Stimulated activated naive CD8-positive, alpha-beta T cell treated with anti-CD3 and anti-CD28 coated beads, Interleukin-15, amount 100 ng/mL, for 72 hours (primary cell): ENCODE results near the gene RAB11FIP4.

Experiments used
- ATAC-seq: fragments of 150-1000 bp; cut with Tn5 transposase; 2 replicates; pipeline ENCODE4 v1.10.0; 2021; ENCODE audit warnings: mild to moderate bottlenecking, moderate library complexity
- DNase-seq, 2 donors: peaks; one replicate each; pipeline ENCODE4 v3.0.0; 2021 to 2022
- H3K27ac Mint-ChIP-seq, 2 donors: one replicate each; pipeline ENCODE4 v1.8.0; 2022; ENCODE audit warnings: mild to moderate bottlenecking in 2 of 2, mixed read lengths in 2 of 2, moderate library complexity in 2 of 2
- H3K27me3 Mint-ChIP-seq: one replicate; pipeline ENCODE4 v1.8.0; 2022; ENCODE audit warnings: mixed read lengths
- H3K4me1 Mint-ChIP-seq: one replicate; pipeline ENCODE4 v1.8.0; 2022; ENCODE audit warnings: mild to moderate bottlenecking, mixed read lengths
- H3K4me3 Mint-ChIP-seq, 2 donors: one replicate each; pipeline ENCODE4 v1.8.0; 2022; ENCODE audit warnings: mild to moderate bottlenecking in 2 of 2, mixed read lengths in 2 of 2, moderate library complexity in 1 of 2
- H3K9me3 Mint-ChIP-seq, 2 donors: one replicate each; pipeline ENCODE4 v1.8.0; 2022; ENCODE audit warnings: mixed read lengths in 2 of 2

RAB11FIP4 gene

DNA sequence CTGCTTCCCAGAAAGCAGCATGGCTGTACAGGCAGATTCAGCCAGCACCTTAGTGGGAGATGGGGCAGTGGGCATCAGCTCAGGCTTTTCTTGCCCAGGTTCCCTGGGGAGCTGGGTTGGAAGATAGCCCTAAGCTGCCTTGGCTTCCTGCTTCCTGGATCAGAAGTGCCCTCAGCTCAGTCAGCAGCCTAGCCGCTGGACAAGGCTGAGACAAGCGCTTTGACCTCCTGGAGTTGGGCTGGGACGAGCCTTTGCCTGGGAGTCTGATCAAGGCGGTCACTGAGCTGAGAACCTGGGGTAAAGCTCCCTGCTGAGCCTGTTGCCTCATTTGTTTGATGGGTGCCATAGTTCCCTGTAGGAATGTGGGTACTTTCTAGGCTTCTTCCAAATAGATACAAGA, 190.0 kb downstream of the RAB11FIP4 start:
- Mint-ChIP-seq H3K4me3 (no peak overlapping the region), H3K4me1 (peaks cover 23% of the 10 kb centered on the region), H3K27ac (peak overlapping the region in 1 of 2 donors; percentile 12), H3K9me3 (no peaks in the 10 kb centered on the region), H3K27me3 (peaks cover 9% of the 10 kb centered on the region)
- DNase-seq = no peak
- ATAC-seq = no peak

- DNase-seq (no peak), ATAC-seq (no peak)
- Mint-ChIP-seq H3K9me3 (no peaks in the 10 kb centered on the region), H3K27ac (peak overlapping the region in 1 of 2 donors; percentile 80), H3K27me3 (peaks cover 9% of the 10 kb centered on the region), H3K4me3 (no peak overlapping the region), H3K4me1 (peaks cover 23% of the 10 kb centered on the region)
Measured at GRCh38 chr17:31582151-31582907, 190.9 kb downstream of the RAB11FIP4 start.

- Mint-ChIP-seq H3K27ac (no peak overlapping the region), H3K4me3 (no peak overlapping the region), H3K4me1 (peaks cover 23% of the 10 kb centered on the region), H3K9me3 (no peaks in the 10 kb centered on the region), H3K27me3 (peaks cover 9% of the 10 kb centered on the region)
- ATAC-seq (no peak), DNase-seq (no peak)
Measured at GRCh38 chr17:31583772-31584356, 192.4 kb downstream of the RAB11FIP4 start.

GRCh38 chr17:31584438-31585279, 193.2 kb downstream of the RAB11FIP4 start:
- peak overlapping the region in 1 of 2 donors; percentile 9 for H3K27ac Mint-ChIP-seq

GRCh38 chr17:31585280-31585630, 193.8 kb downstream of the RAB11FIP4 start:
- Mint-ChIP-seq H3K4me1 (peaks cover 23% of the 10 kb centered on the region), H3K4me3 (no peak overlapping the region), H3K27me3 (peaks cover 9% of the 10 kb centered on the region), H3K27ac (no peak overlapping the region), H3K9me3 (no peaks in the 10 kb centered on the region)
- DNase-seq = no peak
- ATAC-seq = no peak

More at GRCh38 chr17:31584438-31585279, 193.2 kb downstream of the RAB11FIP4 start:
- Mint-ChIP-seq H3K4me1 (peaks cover 23% of the 10 kb centered on the region), H3K27me3 (peaks cover 9% of the 10 kb centered on the region), H3K9me3 (no peaks in the 10 kb centered on the region), H3K4me3 (no peak overlapping the region)
- ATAC-seq (no peak), DNase-seq (no peak)

GRCh38 chr17:31586946-31587345, 195.5 kb downstream of the RAB11FIP4 start:
- H3K4me3 Mint-ChIP-seq = no peak overlapping the region
- ATAC-seq = no peak
- no peak for DNase-seq
- H3K27ac Mint-ChIP-seq = no peak overlapping the region
- peaks cover 8% of the 10 kb centered on the region for H3K4me1 Mint-ChIP-seq
- H3K27me3 Mint-ChIP-seq = no peaks in the 10 kb centered on the region
- no peaks in the 10 kb centered on the region for H3K9me3 Mint-ChIP-seq

DNA sequence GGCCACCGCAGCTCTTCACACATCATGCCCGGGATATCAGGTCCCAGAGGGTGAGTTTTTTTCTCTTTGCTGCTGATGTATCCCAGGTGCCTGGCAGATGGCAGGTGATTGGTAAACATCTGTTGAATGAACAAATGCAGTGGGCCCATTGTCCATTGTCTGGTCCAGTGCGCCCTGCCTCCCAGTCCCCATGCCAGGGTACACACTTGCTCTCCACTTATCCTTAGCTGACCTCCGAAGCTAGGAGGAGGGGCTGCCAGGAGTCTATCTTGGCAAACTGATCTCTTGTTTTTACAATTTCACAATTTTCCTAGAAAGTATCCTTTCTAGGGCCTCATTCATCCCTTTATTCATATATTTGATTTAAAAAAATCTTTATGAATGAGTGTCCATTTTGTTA, 196.0 kb downstream of the RAB11FIP4 start:
- Mint-ChIP-seq H3K4me3 (no peak overlapping the region), H3K27me3 (no peaks in the 10 kb centered on the region), H3K27ac (no peak overlapping the region), H3K9me3 (no peaks in the 10 kb centered on the region), H3K4me1 (peaks cover 3% of the 10 kb centered on the region)
- no peak for DNase-seq
- no peak for ATAC-seq
